GM18505 (cell line): ENCODE measurements around the gene MYO1E.
"Not testable (repeated sequence)": the region's sequence is repeated elsewhere in the genome, so short reads cannot be mapped to it uniquely, and the experiment has no call there.

Source experiments
- ATAC-seq: cut with Tn5 transposase; IDR thresholded peaks from one replicate; pipeline ENCODE4 v1.9.1; 2021; ENCODE audit not compliant: unreplicated experiment
- POLR2A ChIP-seq: IDR thresholded peaks from 4 replicates; pipeline ENCODE4 v1.6.1; 2011; ENCODE audit warnings: borderline replicate concordance; ENCODE audit not compliant: insufficient read depth, insufficient read length; ENCODE audit errors: extremely low read depth

MYO1E gene

GRCh38 chr15:59133929-59134427 is 238.7 kb downstream of the MYO1E start:
- peak; percentile 44 for TF ChIP-seq POLR2A
- ATAC-seq: no peak

DNA sequence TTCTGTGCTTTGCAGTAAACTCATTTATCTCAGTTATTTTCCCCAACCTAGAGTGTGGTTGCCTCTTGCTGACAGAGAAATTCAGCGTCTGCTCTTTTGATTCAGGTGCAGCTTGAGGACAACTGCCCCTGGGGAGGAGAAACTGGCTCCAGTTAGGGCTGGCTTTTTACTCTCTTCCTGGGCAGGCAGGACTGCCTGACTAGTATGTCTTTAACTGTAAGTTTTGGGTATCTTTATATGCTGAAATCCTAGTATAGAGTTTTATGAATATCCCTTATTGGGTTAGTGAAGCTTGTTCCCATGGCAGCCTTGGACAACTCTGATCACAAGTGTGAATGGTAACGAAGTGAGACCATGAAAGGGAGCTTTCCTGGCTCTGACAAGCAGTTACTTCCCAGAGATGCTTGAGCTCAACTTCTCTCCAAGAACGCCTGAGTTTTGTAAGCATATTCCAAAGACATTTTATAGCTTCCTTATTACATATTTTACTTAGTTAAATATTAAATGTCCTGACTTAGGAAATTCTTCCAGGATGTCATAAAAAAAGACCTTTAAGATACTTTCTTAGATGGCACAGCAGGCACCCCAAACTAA is 240.6 kb downstream of the MYO1E start:
- ATAC-seq: no peak
- no peak for TF ChIP-seq POLR2A

DNA sequence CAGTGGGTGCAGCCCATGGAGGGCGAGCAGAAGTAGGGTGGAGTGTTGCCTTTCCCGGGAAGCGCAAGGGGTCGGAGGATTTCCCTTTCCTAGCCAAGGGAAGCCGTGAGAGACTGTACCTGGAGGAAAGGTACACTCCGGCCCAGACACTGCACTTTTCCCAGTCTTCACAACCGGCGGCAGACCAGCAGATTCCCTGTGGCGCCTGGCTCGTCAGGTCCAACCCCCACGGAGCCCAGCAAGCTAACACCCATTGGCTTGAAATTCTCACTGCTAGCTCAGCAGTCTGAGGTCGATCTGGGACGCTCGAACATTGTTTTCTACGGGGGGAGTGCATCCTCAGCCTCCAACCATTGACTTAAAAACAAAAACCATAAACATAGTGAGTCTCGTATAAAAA is 241.2 kb downstream of the MYO1E start:
- no peak for ATAC-seq
- no peak for TF ChIP-seq POLR2A

- ATAC-seq: not testable (repeated sequence)
Observed at GRCh38 chr15:59127255-59127654, 245.4 kb downstream of the MYO1E start.

GRCh38 chr15:59125683-59126082 is 247.0 kb downstream of the MYO1E start:
- not testable (repeated sequence) for ATAC-seq

GRCh38 chr15:59124261-59124660 is 248.4 kb downstream of the MYO1E start:
- no peak for TF ChIP-seq POLR2A
- ATAC-seq: no peak

DNA sequence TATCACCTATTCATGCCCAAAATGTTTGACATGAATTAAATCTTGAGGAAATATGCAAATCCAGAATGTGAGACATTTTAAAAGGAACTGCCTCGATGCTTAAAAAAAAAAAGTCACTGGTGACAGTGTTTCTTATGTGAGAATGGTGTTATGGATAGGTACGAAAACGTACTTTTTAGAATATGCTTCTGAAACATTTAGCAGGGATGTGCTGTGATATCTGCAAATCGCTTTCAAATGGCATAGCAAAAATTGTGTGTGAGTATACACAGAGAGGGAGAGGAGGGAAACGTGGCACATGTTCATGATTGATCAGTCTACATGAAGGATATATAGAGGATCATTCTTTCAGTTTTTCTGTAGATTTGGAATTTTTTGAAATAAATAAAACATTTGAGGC is 251.7 kb downstream of the MYO1E start:
- ATAC-seq: no peak
- no peak for TF ChIP-seq POLR2A

DNA sequence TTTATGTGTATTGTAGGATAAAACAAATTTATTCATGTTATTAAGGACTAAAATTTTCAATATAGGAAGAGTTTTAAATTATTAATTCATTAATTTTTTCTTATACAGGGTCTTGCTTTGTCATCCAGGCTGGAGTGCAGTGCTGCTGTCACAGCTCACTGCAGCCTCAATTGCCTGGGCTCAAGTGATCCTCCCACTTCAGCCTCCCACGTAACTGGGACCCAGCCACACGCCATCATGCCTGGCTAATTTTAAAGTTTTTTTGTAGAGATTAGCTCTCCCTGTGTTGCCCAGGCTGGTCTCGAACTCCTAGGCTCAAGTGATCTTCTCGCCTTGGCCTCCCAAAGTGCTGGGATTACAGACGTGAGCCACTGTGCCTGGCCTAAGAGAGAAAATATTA is 253.0 kb downstream of the MYO1E start:
- ATAC-seq: no peak
- no peak for TF ChIP-seq POLR2A

GRCh38 chr15:59116771-59117170 is 255.9 kb downstream of the MYO1E start:
- no peak for ATAC-seq
- TF ChIP-seq POLR2A: no peak

DNA sequence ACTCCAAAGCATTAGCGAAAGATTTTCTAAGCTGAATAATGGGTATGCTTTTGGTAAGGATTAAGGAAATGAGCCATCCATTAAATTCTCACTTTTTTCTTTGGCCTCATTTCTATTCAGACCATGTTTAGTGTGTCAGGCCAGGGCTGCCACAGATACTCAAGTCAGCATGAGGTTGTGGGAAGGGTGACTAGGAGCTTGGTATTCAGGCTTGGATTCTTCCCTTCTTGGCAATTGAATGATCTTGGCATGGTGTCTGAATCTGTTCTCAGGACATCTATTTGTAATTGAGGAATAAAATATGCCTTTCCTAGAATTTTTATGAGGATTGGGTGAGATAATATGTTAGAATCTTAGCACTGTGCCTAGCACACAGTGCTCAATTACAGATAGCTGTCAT is 256.5 kb downstream of the MYO1E start:
- no peak for ATAC-seq
- no peak for TF ChIP-seq POLR2A

GRCh38 chr15:59115047-59115446 is 257.6 kb downstream of the MYO1E start:
- TF ChIP-seq POLR2A: no peak

DNA sequence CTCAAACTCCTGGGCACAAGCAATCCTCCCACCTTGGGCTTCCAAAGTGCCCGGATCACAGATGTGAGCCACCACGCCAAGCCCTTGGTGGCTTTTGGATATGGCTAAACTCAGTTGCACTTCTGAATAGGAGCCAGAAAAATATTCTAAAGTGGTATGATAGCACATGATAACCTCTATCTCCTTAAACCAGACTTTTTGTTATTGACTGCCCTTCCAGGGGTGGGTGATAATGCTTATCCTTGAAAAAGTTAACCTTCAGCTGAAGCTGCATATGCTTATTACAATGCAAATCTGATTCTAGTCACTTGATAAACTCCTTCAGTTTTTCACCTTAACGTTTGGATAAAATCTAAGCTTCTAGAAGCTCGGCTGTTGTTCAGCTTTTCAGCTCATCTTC is 261.4 kb downstream of the MYO1E start:
- ATAC-seq: no peak
- TF ChIP-seq POLR2A: no peak

More at GRCh38 chr15:59115047-59115446, 257.6 kb downstream of the MYO1E start:
- ATAC-seq: no peak

GRCh38 chr15:59105854-59106253 is 266.8 kb downstream of the MYO1E start:
- no peak for TF ChIP-seq POLR2A
- no peak for ATAC-seq

- peak; percentile 94 for ATAC-seq
- TF ChIP-seq POLR2A: peak; percentile 86
Observed at GRCh38 chr15:59104912-59105732, 267.5 kb downstream of the MYO1E start, which contains the start of gene CCNB2. CCNB2 (plus strand) TSS chr15:59105146; CDS start chr15:59105269, 123 bp downstream.
